ENCODE measurements around the gene UBE3A. TPM values are rescaled to one million over a fixed set of nuclear protein-coding genes. Genes with fewer than 3 reads are reported as not detected.

The UBE3A gene
- total RNA-seq, 1 experiment from 2014 or later = 104 TPM

DNA sequence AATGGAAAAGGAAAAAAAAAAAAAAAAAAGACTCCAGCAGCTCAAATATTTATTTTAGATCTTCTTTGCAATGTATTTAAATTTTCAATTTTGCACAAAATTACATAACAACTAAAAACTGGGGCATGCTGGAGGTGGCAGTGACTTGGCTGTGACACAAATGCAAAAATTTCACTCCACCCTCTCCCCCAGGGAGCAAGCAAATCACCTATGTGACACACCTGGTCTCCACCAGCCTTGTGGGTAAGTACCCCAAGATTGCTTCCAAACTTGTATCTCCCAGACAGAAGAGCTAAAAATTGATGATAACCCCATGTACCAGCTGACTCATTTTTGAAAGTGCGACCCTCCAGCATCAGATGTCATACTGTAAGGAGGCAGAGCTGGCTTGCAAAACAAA is 32.0 kb downstream of the UBE3A start:
- H3K79me2 ChIP-seq (ENCODE audit: insufficient read depth, low read length) = peaks cover 99% of the 10 kb centered on the region

GRCh38 chr15:25406261-25406660 is 32.6 kb downstream of the UBE3A start:
- no peak overlapping the region for H3K4me2 ChIP-seq (ENCODE audit: low read length)
- no TSS peak for BruUV-seq (replicated peaks)
- no peak for TF ChIP-seq ATF3 (IDR thresholded peaks at IDR 0.05)
- no peak for TF ChIP-seq EZH2 (IDR thresholded peaks at IDR 0.05)
- TF ChIP-seq YY1 (IDR thresholded peaks at IDR 0.05; ENCODE audit: extremely low read depth, insufficient replicate concordance, low read depth, low read length) = no peak
- no peak for TF ChIP-seq CTCF (IDR thresholded peaks at IDR 0.05 in 2 of 3, conservative IDR thresholded peaks at IDR 0.05 in 1 of 3; ENCODE audit: borderline replicate concordance in 1 of 3, insufficient read depth in 1 of 3, low read depth in 2 of 3, low read length in 2 of 3)
- TF ChIP-seq TCF7L2 (IDR thresholded peaks at IDR 0.05; ENCODE audit: borderline replicate concordance, extremely low read depth, insufficient read depth, insufficient read length) = no peak
- no peak for TF ChIP-seq JUND (IDR thresholded peaks at IDR 0.05)
- no peak for TF ChIP-seq ZFX (IDR thresholded peaks at IDR 0.05)
- no peak for TF ChIP-seq EGR1 (IDR thresholded peaks at IDR 0.05; ENCODE audit: low read depth)
- no peak for TF ChIP-seq CBX3 (IDR thresholded peaks at IDR 0.05; ENCODE audit: low read depth)
- TF ChIP-seq SIN3A (IDR thresholded peaks at IDR 0.05; ENCODE audit: low read depth) = no peak
- TF ChIP-seq, protein P1, sequence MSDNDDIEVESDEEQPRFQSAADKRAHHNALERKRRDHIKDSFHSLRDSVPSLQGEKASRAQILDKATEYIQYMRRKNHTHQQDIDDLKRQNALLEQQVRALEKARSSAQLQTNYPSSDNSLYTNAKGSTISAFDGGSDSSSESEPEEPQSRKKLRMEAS (IDR thresholded peaks at IDR 0.05) = no peak
- no peak for TF ChIP-seq POLR2AphosphoS5 (IDR thresholded peaks at IDR 0.05; ENCODE audit: low read depth, low read length)
- CTCF ChIA-PET = no interaction called here
- DNase-seq (ENCODE audit: low read depth, low spot score) (no peak), ATAC-seq (no peak)
- no peaks in the 10 kb centered on the region for H3K9me2 ChIP-seq (ENCODE audit: insufficient read depth)
- H2AFZ ChIP-seq (ENCODE audit: low read depth, low read length, poor library complexity, severe bottlenecking) = no peak overlapping the region
- no peaks in the 10 kb centered on the region for H3K9me3 ChIP-seq (ENCODE audit: control insufficient read depth in 1 of 2, insufficient read depth in 1 of 2, low read depth in 1 of 2, low read length in 2 of 2)
- no peak overlapping the region for H3K4me3 ChIP-seq (replicated peaks in 1 of 2; ENCODE audit: low read depth in 1 of 2, low read length in 2 of 2)
- 0 out of 2 replicates have a peak, but pooled peaks cover 15% of the 10 kb centered on the region for H4K20me1 ChIP-seq (ENCODE audit: insufficient read depth)
- no peak overlapping the region for H3K9ac ChIP-seq (ENCODE audit: low read length)
- RAD21 ChIA-PET (ENCODE audit: low non-redundant PET in 1 of 2, low total read pairs in 2 of 2, uncharacterized antibody in 2 of 2, unreplicated experiment in 2 of 2) = no interaction called here
- intact Hi-C loops (cut with micrococcal nuclease) = no loop called here
- H3K4me1 ChIP-seq (ENCODE audit: control insufficient read depth in 1 of 2, insufficient read depth in 2 of 2, low read length in 2 of 2) = no peaks in the 10 kb centered on the region
- peaks cover 0 to 22% of the 10 kb centered on the region in 2 experiments; a peak in 2 of 4 replicates for H3K36me3 ChIP-seq (ENCODE audit: control insufficient read depth in 1 of 2, insufficient read depth in 2 of 2, low read length in 2 of 2)
- H3K27me3 ChIP-seq (ENCODE audit: insufficient read depth, low read length) = no peaks in the 10 kb centered on the region
- no peak overlapping the region for H3K27ac ChIP-seq (ENCODE audit: low read depth, low read length)
- POLR2A ChIA-PET = no interaction called here
- H3K79me2 ChIP-seq (ENCODE audit: insufficient read depth, low read length) = peaks cover 99% of the 10 kb centered on the region

More for the DNA sequence above, 32.0 kb downstream of the UBE3A start:
- no peak for TF ChIP-seq EZH2phosphoT487 (IDR thresholded peaks at IDR 0.05; ENCODE audit: borderline replicate concordance)
- no peak for TF ChIP-seq RAD21 (IDR thresholded peaks at IDR 0.05; ENCODE audit: low read depth)
- no peak for TF ChIP-seq CEBPB (IDR thresholded peaks at IDR 0.05; ENCODE audit: low read depth)
- TF ChIP-seq SRF (IDR thresholded peaks at IDR 0.05; ENCODE audit: low read depth) = no peak
- Histone ChIP-seq H3K4me3 (replicated peaks in 1 of 2; ENCODE audit: low read depth in 1 of 2, low read length in 2 of 2) (no peak overlapping the region), H3K4me2 (ENCODE audit: low read length) (no peak overlapping the region), H3K9ac (ENCODE audit: low read length) (no peak overlapping the region), H3K9me3 (ENCODE audit: control insufficient read depth in 1 of 2, insufficient read depth in 1 of 2, low read depth in 1 of 2, low read length in 2 of 2) (no peaks in the 10 kb centered on the region), H3K27me3 (ENCODE audit: insufficient read depth, low read length) (no peaks in the 10 kb centered on the region), H2AFZ (ENCODE audit: low read depth, low read length, poor library complexity, severe bottlenecking) (no peak overlapping the region), H3K36me3 (ENCODE audit: control insufficient read depth in 1 of 2, insufficient read depth in 2 of 2, low read length in 2 of 2) (peaks cover 0 to 22% of the 10 kb centered on the region in 2 experiments; a peak in 2 of 4 replicates), H3K27ac (ENCODE audit: low read depth, low read length) (no peak overlapping the region), H3K4me1 (ENCODE audit: control insufficient read depth in 1 of 2, insufficient read depth in 2 of 2, low read length in 2 of 2) (no peaks in the 10 kb centered on the region), H3K9me2 (ENCODE audit: insufficient read depth) (no peaks in the 10 kb centered on the region), H4K20me1 (ENCODE audit: insufficient read depth) (peaks cover 15% of the 10 kb centered on the region; the same call in 1 of the 2 replicates)
- no TSS peak for BruUV-seq (replicated peaks)
- intact Hi-C loops (cut with micrococcal nuclease) = no loop called here
- ChIA-PET CTCF (no interaction called here), POLR2A (no interaction called here), RAD21 (ENCODE audit: low non-redundant PET in 1 of 2, low total read pairs in 2 of 2, uncharacterized antibody in 2 of 2, unreplicated experiment in 2 of 2) (no interaction called here)
- DNase-seq (ENCODE audit: low read depth, low spot score) (no peak), ATAC-seq (no peak)
